NCI-H1092 (cell line): ENCODE measurements around the gene RFX2.
"Not testable (repeated sequence)": the region's sequence is repeated elsewhere in the genome, so short reads cannot be mapped to it uniquely, and the experiment has no call there.

ENCODE experiments used
- DNase-seq: peaks from one replicate; lab custom pipeline; 2025; lab: John Stamatoyannopoulos, UW

Gene RFX2

GRCh38 chr19:5971714-5972354 lies 138.5 kb downstream of the RFX2 start:
- DNase-seq = no peak

DNA sequence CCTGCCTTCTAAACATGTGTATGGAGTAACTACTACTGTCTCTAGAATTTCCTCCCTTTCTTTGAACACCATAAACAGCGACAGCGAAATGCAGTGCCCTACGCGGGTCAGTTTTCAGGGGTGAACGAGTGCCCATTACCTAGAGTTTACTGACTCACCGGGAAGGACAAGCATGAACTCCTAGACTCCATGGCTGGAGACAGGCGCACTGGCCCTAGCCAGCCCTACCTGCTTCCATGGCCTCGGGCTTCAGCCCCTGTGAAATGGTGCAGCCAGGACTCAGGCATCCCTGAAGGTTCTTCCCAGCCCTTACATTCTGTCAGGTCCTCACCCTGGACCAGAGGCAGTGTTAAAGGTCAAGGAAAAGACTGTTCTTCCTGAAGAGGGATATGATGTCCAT lies 140.8 kb downstream of the RFX2 start:
- DNase-seq = no peak

DNA sequence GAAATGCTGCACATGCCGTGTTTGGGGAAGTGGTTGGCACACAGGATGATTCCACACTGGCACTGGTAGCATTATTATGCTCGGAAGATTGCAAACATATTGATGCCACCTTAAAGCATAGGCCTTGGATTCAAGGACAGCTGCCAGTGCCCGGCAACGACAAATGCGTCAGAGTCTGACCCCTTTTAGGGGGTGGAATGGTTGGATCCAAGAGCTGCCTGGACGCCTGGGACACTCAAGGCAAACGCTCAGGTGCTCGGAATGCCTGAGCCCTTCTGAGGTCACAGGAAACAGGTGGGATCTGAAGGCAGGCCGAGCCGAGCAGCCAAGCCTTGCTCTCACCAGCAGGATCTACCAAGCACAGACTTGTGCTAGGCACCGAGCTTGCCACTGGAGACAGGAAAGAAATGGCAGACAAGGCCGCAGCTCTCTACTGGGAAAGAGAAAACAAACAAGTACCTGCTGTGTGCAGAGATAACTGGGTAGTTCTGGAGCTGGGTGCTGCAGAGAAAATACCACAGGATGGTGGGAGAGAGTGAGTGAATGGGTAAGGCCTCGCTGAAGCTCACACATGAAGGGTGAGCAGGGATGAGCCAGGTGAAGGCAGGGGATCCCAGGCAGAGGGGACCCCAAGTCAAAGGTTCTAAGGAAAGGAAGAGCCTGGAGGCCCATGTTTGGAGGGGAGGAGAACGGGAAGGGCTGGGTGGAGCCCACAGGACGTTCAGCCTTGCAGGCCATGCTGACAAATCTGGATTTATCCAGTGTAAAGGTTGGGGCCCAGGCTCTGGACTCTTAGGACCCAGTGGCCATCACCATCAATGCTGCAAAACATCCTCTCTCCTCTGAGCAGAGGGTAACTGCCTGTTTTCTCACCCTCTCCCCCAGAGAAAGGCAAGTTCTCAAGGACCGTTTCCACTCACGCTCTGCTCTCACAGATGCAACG lies 141.6 kb downstream of the RFX2 start:
- DNase-seq = no peak

DNA sequence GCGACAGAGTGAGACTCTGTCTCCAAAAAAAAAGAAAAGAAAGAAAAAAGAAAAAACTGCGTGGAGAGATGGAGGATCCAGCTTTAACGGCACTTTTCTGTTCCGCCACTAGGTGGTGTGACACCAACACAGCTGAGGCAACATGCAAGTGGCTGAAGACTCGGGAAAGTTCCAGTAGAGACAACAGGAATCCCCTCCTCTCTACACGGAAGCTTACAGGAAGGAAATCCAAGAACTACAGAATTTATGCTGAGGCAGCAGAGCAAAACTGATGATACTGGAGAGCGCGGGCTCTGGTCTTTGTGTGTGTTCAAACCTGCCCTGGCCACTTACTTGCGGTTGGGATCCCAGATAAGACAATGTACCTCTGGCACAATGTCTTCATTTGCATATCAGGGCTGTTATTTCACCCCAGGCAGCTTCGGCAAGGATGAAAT lies 142.3 kb downstream of the RFX2 start:
- DNase-seq = peak; percentile 27

- no peak for DNase-seq
These were observed 142.7 kb downstream of the RFX2 start for GRCh38 chr19:5967571-5967970.

DNA sequence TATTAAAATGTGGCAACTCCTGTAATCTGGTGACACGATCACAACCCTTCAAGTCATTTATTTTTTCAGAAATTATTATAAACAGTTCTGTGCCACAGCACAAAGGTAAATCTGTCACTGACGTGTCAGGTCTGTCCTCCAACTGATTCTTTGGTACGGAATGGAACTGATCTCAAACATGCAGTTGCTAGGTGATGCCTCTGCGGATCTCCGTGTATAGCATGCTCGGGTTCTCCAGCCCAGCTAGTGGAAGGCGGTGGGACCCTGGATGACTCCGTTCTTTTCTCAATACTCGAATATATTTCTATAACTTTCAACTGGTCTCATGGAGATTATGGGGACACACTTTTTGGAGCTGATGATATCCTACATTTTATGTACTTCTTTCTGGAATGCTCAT lies 143.4 kb downstream of the RFX2 start:
- DNase-seq = no peak

- DNase-seq = no peak
These were observed 144.1 kb downstream of the RFX2 start for GRCh38 chr19:5966215-5966614.

GRCh38 chr19:5964816-5965565 lies 145.3 kb downstream of the RFX2 start:
- no peak for DNase-seq

DNA sequence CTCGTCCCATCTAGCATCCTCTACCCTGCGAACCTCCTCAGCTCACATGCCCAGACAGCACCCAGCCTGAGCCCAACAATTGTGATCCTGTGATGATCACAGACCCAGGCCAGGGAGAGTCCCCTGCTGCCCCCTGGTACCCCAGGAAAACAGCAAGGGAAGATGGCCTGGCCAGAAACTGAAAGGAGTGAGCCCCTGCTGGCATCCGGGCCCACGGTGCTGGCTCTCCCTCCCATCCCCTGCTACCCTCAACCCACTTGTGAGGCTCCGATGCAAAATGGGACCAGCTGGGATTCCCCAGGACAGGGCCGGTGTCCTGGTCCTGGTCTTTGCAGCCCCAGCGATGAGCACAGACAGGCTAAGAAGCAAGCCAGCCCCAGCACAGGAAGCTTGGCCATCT lies 146.4 kb downstream of the RFX2 start:
- DNase-seq = no peak

DNA sequence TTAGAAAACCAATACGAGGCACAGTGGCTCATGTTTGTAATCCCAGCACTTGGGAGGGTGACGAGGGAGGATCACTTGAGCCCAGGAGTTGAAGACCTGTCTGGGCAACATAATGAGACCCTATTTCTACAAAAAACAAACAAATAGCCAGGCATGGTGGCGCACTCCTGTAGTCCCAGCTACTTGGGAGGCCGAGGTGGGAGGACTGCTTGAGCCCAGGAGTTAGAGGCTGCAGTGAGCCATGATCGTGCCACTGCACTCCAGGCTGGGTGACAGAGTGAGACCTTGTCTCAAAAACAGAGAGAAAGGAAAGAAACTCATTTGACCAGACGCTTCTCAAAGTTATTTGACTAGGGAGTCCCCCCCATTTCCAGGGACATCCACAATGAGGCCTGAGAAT lies 147.0 kb downstream of the RFX2 start:
- not testable (repeated sequence) for DNase-seq

- peak; percentile 95 for DNase-seq
These were observed 148.0 kb downstream of the RFX2 start for GRCh38 chr19:5961969-5962945.

DNA sequence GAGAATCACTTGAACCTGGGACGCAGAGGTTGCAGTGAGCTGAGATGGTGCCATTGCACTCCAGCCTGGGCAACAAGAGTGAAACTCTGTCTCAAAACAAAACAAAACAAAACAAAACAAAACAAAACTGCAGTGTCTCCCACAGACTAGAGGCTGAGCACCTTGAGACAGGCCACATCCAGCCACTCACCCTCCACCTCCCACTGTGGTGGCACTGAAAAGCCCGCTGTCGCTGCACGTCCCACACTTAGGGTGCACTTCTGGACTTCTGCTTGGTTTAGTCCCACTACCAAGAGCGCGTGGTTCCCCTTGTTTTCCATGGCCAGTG lies 148.7 kb downstream of the RFX2 start:
- not testable (repeated sequence) for DNase-seq

- peak; percentile 79 for DNase-seq
These were observed 150.0 kb downstream of the RFX2 start for GRCh38 chr19:5960005-5961001.

DNA sequence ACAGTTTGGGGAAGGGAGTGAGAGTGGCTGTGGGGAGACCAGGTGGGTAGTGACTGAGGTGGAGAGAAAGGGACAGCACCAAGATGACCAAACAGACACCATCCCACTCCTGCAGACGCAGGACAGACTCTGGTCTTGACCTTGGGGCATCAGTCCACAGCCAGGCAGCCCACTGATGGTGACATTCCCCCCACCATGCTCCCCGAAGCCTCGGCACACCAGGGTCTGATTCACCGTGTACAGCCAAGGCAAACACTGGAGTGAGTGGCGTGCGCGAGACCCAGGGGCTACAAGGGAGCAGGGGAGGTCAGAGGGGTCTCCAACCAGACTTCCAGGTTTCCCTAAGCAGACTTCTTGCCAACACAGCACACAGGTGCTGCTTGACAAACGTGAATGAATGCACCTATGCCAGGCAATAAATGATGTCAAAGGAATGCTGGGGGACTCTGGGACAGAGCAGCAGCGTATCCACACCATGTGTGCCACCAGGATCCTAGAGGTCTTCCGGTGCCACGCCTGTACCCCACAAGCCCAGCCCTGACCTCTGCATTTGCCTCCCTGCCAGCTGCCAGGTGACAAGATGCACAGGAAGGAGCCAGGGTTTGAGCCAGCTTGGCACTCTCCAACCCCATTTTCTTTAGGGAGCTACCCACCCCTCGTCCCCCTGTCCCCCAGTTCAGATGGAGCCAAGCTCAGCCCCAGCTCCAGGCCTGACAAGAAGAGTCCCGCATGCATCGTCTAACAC lies 150.9 kb downstream of the RFX2 start:
- DNase-seq = no peak

DNA sequence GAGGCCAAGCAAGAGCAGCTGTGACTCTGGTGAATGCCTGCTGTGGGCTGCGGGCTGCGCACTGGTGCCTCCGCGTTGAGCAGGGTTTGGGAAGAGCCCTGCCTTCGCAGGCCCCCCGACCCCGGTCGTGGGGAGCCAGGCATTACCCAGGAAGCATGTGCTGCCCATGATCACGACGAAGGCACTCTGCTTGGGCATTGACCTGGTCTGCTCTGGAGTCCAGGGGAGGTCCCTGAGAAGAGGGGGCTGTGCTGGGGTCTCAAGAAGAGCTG lies 151.5 kb downstream of the RFX2 start:
- no peak for DNase-seq

DNA sequence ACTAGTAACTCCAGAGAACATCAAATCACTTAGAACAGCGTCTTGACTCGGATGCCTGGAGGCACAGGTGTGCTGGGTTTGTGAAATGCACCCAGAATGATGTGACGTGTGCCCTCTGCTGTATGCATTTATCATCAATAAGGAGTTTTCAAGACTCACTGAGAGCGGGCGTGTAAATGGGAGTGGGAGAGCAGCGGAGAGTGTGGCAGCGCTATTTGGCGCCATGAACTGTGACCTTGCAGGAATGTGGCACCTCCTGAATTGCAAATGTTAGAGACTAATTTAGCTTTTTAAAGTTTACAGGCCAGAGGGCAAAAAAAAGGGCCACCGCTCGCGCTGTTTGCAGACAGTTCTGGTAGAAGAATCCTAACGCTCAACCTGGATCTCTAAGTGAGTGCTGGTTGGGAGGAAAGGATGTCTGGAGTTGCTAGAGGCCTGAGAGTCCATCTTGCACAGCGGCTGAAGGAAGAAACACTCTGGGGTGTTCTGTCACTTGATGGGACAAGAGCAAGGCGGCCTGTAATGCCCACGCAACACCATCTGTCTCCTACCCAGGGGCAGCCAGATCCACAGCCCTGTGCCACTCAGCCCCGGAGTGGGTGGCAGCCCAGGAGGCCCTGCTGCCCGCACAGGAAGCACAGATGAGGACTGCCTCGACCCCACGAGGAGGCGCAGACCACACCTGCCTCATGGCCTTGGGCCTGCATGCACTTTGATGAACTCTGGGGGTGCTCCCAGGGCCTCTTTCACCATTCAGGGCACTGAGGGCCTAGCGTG lies 152.0 kb downstream of the RFX2 start:
- DNase-seq = no peak

GRCh38 chr19:5957170-5957569 lies 153.1 kb downstream of the RFX2 start:
- peak; percentile 27 for DNase-seq

GRCh38 chr19:5956728-5957127 lies 153.6 kb downstream of the RFX2 start:
- no peak for DNase-seq

- no peak for DNase-seq
These were observed 154.0 kb downstream of the RFX2 start for GRCh38 chr19:5956323-5956722.
